AML-193 (cell line): Measurements from ENCODE around the gene VPS41.
"Not testable (repeated sequence)": the region's sequence is repeated elsewhere in the genome, so short reads cannot be mapped to it uniquely, and the experiment has no call there.

Source experiments
- DNase-seq, 2 experiments: peaks; one replicate each; lab custom pipeline; 2025; lab: John Stamatoyannopoulos, UW

The VPS41 gene

DNA sequence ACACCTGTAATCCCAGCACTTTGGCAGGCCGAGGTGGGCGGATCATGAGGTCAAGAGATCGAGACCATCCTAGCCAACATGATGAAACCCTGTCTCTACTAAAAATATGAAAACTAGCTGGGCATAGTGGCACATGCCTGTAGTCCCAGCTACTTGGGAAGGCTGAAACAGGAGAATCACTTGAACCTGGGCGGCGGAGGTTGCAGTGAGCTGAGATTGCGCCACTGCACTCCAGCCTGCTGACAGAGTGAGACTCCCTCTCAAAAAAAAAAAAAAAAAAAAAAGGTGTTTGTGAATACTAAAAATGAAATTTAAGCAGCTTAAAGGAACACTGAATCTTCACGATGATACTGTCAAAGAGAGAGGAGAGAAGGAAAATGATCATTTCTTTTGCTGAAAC lies 54.0 kb downstream of the VPS41 start:
- not testable (repeated sequence) for DNase-seq

DNA sequence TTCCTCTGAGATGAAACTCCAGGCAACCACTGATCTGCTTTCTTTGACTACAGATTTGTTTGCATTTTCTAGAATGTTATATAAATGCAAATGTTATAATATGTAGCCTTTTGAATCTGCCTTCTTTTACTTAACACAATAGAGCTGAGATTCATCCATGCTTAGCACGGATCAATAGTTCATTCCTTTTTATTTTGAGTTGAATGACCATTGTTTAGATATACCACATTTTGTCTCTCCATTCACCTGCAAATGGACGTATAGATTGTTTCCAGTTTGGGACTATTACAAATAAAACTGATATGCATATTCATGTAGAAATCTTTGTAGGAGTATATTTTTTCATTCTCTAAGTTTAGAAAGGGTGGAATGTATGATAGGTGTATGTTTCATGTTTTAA lies 57.7 kb downstream of the VPS41 start:
- DNase-seq, result no peak

DNA sequence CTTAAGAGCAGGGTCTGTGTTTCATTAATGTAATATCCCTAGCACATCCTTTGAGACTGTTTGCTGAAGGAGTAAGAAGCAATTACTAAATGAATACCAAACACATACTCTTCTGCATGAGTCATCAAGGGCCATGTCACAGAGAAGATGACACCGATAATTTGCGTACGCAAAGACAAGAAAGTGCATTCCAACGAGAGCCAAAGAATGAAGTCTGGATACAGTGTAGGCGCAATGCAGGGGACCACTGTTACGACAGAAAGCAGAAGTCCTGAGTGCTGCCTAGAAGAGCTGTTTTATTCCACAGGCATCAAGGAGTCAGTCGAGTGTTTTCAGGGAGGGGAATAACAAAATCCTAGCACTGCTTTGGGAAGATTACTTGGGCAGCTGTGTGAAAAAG lies 62.7 kb downstream of the VPS41 start:
- no peak for DNase-seq

DNA sequence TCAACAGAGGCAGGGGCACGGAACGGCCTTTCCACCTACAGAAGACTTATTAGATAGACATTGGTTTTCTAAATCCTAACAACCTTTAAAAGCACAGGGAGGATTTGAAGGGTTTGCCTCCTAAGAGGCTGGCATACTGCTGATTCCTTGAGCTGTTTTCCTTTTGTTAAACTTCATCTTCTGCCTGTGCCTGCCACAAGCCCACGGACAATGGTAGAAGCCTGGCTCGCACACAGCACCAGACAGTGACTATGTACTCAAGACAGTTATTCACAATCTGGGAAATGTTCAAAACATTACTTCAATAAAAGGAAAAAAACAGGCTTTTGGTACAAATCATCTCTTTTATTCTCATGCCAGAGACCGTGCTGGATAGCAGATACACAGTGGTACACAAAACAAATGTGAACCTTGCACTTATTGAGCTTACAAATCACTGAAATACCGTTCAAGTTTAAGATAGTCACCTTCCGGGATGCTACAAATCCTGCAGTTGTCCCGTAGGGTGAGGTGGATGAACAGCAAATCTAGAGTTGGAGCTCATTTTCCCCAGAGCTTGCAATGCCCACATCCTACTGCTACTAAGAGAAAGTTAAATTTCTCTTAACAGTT lies 63.9 kb downstream of the VPS41 start:
- no peak for DNase-seq

DNA sequence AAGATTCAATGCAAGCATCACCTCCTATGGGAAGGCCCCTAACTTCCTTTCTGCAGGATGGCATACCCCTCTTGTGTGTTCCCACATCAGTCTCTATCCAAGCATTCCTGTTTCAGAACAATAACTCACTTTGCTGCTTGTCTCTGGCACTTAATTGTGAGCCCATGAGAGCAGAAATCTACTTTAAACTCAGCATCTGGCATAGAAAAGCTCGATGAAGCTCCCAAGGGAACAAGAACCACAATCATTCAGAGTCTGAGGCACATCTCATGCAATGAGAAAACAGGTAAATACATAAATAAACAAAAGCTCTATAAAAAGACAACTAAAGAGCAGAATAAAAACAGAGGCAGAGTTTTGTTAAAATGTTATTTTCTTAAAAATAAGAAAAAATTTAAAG lies 66.2 kb downstream of the VPS41 start:
- DNase-seq, result no peak

DNA sequence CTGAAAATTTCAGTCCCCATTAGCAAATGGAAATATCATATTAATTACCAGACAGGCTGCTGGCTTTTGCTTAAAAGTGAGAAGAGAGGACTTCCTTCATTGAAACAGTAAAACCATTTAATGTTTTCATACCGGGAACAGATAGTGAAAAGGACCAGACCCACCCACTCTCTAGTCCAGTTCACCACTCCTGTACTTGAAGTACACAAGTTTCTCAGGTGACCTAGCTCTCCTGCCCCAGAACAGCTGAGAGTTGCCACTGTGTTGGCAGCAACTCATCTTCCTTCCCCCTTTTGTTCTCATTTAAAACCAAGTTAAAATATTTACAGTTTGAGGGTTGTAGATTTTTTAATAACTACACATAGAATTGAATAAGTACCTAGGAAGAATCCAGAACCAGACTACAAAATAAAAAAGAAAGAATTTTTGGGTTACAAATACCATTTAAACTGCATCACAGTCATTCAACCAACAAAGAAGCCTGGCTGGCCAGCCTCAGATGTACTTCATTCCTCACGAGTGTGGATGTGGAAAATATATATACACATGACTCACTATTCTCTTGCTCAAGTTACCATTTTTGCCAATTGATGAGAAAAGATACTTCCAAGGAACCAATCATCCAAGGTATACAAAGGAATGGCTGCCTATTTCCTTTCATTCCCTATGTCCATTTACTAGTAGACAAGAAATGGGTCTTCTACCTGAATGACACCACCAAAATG lies 68.1 kb downstream of the VPS41 start:
- DNase-seq, result no peak

DNA sequence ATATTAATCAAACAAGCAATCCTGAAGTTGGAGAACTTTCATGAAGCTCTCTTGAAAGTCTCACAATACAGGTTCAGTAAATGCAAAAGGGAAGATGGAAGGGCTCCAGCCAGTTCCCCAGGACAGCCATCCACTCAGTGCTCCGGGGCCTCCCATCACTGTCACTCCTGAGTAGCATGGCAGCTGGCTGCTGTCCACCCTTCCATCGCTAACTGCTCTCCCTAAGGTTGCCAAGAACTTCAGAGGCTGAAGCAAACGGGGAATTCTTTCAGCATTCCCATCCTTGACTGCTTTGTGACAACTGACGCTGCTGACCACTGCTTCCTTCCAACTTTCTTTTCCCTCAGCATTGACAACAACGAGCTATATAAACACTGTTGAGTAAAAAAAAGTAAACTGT lies 69.1 kb downstream of the VPS41 start:
- no peak for DNase-seq

DNA sequence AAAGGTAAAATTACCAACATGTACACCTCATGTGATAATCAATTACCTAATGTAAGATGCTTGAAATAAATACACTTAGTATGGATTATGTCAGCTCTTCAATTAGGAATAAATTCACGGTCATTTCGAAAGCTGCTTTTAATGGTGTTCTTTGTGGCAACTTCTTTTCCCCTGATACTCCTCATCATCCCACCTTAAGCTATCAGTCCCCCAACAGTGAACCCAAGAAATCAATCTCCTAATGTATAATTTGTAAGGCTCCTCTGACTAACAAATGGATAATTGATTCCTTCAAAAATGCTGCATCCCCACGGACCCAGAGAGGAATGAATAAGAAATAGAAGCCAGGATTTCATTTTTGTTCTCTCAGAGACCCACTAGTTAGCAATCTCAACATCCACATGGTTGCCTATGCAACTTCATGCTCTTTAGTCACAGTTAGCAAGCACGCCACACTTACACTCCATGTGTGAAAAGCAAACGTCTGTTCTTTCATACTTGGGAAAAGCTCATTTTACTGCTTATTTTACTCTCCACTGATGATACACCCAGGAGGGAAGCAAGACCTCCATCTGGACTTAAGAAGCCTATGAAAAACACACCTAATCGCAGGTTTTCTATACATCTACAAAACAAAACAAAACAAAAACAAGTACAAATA lies 70.1 kb downstream of the VPS41 start:
- no peak for DNase-seq

DNA sequence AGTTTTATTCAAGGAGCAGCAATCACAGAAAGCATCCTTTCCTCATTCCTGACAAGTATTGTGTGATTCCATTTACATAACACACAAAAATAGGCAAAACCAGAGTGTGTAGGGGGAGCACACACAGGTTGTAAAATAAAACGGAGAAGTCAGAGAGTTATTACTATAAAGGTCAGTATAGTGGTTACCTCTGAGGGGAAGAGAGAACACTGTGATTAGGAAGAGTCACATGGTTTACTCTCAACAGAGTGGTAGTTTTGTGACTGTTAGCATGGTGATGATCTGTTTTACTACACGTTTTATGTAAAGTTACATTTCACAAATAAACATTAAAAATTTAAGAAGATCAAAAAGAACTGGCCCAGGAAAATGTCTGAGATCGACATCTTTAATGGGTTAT lies 74.6 kb downstream of the VPS41 start:
- no peak for DNase-seq

DNA sequence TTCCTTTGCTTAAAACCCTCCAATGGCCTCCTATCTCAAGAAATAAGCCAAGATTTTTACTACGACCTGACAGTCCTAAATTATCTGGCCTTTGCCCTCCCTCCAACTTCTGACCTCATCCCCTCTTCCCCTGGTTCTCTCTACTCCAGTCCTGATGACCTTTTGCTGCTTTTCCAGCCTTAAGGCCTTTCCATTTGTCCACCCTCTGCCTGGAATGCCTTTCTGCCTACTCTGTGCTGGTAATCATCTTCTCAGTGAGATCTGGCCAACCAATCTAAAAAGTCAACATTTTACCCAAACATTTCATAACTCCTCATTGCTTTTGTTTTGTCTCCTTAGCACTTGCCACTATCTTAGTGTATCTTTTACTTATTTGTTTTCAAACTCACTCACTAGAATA lies 75.7 kb downstream of the VPS41 start:
- no peak for DNase-seq

DNA sequence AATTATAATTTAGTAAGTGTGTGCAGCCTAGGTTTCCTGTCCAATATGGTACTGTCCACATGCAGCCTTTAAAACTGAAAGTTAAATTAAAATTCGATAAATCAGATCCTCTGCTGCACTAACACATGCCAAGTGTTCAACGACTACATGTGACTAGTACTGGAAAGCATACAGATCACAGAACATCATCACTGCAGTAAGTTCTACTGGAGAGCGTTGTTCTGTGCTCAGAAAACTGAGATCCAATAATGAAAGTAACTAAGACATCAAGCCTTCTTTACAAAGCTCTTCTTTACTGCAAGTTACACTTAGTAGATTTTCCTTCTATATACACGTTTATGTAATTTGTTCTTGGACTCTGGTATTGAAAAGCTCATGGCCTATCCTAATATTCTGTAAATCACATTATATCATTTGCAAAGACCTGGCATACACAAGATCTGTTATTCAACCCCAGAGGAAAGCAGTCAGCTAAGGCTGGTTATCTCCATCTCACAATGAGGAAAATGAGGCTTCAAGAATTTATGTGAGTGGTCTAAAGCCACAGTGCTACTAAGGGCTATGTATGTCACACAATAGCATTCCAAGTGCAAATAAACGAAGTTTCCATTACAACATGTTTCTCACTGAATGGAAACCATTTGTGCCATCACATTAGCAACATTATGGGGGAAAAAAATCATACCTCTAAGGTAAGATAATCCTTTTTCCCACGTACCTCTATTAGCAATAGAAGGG lies 77.6 kb downstream of the VPS41 start:
- no peak for DNase-seq

DNA sequence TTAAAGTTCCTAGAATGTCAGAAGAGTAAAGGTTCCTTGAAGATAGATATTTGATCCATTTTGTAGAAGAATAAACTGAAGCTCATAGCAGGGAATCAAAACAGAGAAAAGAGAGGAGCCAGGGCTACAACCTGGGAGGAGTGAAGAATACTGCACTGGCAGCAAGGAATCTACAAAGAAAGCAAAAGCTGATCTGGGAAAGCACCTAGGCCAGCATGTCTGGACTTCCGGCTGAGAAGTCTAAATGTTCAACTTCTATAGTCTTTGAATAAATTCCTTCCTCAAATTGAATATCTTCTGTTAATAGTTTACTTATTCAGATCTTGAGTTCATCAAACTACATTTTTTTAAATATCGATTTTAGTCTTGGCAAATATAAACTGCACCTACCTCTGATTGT lies 78.2 kb downstream of the VPS41 start:
- no peak for DNase-seq

DNA sequence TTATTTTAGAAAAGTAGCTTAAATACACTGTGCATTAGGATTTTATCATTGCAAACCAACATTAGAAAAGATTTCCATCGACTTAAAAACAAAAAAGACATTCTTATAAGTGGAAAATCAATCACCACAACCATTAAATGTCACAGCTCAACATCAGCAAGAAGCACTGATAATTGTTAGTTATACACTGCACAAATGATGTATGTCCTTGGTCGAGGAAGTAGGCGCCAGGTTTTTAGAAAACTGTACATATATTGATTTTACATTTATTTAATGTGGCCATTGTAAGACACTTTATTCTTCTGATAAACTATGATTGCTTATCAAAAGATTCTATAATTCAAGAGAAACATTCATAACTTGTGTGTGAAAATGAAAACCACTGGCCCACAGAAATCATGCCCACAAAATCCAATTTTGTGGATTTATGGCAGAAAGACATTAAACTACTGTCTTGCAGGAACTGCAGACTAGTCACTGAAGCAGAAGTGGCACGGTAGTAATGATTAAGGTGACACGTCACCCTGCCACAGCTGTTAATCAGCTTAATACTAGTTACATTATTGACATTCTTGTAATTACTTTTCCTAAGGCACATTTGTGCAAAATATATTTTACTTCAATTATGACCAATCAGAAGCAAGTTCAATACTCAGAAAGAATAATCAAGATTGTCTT lies 79.4 kb downstream of the VPS41 start:
- DNase-seq, result no peak

DNA sequence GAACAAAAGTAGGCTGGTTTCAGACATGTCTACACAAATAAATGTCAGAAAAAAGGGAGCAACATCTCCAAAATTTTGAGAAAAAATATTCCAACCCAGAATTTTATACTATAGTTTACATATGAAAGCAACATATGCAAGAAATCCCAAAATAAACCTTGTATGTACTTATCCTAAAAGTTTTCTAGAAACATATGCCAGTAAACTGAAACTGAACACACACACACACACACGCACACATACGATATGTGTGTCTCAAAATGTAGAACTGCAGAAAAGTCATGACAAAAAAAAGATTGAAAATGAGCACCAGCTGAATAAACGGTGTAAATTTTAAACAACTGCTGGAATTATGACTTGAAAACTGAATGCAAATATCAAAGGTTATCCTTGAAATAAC lies 81.0 kb downstream of the VPS41 start:
- DNase-seq, result no peak

DNA sequence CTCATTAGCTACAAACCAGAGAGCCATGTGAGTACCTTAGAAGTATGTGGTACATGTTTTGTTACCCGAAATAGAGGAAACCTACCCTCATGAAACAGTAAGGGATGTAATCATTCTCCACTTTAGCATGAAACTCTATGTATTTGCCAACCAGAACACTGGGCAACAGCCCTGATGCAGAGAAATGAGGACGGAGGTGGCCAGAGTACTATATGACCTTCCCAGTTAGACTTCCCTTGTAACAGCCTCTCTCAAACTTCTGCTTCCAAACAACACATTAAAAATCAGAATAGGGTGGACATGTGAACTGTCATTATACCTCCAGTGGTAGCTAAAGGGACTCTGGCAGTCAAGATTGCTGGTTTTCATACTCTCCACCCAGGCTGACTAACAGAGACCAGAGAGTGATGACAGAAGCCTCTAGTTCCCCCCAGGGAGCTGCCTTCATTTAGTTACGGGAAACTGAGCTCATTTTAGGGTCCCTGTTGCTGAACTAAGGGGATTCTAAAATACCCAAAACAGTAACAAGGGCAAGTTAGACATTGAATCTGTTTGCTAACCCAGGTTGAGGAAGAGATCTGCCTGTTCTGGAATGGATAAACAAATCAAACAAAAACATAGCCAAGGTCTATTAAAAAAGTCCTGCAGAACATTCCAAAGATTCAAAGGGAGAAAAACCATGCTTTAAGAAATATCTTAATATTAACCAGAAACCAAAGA lies 83.1 kb downstream of the VPS41 start:
- DNase-seq, result no peak

DNA sequence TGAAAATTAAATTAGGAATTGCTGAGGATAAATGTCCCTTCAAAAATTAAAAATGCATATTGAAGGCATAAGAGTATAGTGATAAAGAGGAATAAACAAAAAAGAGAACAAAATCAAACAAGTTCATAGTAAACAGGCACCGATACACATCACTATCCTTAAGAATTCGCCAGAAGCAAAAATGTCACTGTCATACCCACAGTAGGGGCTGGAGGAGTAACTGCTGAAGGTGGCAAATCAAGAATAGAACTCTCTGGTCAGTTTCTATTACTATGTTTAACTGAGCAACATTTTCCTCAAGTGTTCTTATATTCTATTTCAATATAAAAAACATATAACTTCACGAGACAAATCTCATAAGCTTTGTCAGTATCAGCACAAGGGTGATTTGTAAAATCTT lies 84.0 kb downstream of the VPS41 start:
- no peak for DNase-seq

DNA sequence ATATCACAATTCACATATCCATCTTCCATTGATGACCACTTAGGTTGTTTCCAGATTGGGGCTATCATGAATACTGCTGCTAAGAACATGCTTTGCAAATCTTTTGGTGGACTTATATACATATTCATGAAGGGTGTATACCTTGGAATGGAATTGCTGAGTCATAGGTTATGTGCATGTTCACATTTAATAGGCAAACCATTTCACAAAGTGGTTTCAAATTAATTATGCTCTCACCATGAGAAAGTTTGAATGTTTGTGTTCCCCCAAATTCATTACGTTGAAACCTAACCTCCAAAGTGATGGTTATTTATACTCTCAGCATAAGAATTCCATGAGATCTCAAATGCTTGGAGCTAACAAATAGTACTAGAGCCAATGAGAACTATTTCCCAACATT lies 86.4 kb downstream of the VPS41 start:
- DNase-seq, result no peak

DNA sequence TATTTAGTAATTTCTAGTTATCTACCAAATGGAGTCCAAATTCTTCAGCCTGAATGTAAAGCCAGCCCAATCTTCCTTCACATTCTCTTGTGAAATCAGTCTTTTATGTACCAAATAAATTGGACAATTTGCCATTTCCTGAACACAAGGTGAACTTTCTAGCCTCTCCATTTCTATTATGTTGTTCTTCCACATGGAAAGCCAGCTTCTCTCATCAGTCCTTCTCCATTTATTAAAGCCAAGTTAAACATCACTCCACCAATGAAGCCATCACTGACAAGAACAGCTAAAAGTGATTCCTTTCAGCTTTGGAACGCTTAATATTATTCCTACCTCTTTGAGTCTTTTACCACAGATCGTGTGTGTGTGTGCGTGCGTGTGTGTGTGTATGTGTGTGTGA lies 88.4 kb downstream of the VPS41 start:
- no peak for DNase-seq

DNA sequence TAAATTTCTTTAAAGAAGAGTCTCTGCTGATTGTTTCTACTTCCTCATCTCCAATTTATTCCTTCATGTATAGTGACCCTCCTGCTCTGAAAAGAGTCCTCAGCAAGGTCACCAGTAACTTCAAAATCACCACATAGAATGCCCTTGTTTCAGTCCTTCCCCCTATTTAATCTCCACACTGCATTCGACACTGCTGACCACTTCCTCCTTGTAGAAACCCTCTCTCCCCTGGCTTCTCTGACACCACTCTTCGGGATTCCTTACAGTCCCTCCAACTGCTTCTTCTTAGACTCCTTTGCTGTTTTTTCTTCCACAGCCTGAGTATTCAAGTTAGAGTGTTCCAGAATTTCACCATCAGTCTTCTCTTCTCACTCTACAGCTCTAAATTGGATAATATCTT lies 89.5 kb downstream of the VPS41 start:
- no peak for DNase-seq

DNA sequence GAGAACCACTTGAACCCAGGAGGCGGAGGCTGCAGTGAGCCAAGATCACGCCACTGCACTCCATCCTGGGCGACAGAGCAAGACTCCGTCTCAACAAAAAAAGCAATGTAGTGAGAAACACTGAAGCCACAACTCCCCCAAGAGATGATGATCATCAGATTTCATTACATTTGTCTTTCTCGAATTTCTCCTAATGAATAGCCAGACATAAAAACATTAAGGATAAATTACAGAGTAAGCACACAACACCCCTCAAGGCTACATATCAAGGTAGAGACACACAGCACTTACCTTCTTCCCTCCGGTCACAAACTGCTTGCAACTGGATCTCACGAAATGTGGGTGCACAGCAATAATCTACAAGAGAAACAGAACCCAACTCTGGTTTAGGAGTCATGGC lies 91.5 kb downstream of the VPS41 start:
- no peak for DNase-seq

DNA sequence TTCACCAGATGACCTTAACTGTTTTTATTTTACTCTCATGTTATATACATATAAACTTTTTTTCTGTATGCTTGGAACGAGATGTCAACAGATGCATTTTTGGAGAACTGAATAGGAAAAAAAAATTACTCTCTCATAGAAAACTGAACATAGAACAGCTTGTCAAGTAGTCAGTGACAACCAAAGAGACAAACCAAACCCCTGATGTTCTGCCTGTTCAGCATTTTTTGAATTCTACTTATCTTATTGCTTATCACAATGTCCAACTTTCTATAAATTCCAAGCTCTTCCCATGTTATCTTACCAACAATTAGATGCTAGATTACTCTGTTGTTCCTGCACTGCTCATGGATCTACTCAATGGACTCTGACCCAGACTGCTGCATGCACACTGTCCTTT lies 95.2 kb downstream of the VPS41 start:
- DNase-seq, result no peak

DNA sequence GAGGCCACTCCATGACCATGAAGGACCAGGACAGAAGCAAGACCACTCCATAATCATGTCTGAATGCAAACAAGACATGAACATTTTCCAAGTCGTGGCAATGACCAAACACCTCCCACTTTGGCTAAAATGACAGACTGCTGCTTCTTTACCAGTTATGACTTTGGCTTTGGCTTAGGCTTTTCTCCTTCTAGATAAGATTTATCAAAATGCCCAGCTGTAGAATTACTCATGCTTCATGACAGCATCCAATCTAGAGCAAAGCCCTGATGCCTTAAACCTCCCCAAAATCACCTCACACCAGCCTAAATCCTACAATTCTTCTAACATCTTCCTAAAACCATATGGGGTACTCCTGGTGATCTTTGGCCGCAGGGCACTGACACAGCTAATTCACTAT lies 102.1 kb downstream of the VPS41 start:
- DNase-seq, result no peak
